HG03095 (cell line): ENCODE data around the gene ARHGAP11B.
"Not testable (repeated sequence)": the region's sequence is repeated elsewhere in the genome, so short reads cannot be mapped to it uniquely, and the experiment has no call there.

Source experiments
- ATAC-seq: cut with Tn5 transposase; IDR thresholded peaks from one replicate; pipeline ENCODE4 v1.9.1; 2021; ENCODE audit warnings: moderate library complexity; ENCODE audit not compliant: unreplicated experiment

The ARHGAP11B gene

DNA sequence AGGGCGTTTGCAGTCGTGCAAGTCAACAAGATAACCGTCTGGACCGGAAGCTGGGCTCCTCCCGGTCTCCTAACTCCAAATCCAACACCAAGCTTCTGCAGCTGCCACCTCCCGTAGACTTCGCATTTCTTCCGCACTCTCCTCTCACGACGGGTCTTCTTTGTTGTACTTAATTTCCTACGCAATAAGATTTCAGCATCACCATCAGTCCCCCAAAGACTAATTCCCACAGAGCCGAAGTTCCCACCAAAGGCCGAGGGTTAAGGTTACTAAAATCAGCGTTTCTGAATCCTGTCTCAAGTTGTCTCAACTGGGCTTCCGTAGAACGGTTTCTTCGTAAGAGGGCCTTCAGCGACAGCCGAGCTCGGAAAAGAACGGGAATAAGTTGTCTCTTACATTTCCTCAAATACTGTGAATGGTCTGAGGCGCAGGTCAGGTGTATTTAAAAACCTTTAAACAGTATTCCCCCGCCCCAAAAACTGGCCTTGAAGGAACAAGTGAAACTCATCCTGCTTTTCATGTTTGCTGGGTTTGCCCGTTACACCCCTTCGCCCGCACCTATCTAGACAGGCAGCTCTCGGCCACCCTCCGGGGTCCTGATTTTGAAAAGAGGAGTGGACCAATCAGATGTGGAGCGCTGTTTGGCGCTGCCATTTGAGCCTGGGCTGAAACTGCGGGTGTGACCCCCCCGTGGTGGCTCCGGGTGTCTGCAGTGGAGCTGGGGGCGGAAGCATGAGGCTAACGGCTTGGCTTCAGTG is at the start of gene ARHGAP11B:
TSS of gene ARHGAP11B (plus strand) at position 693 of the 758 bp plus-strand sequence.
- peak; percentile 92 for ATAC-seq

DNA sequence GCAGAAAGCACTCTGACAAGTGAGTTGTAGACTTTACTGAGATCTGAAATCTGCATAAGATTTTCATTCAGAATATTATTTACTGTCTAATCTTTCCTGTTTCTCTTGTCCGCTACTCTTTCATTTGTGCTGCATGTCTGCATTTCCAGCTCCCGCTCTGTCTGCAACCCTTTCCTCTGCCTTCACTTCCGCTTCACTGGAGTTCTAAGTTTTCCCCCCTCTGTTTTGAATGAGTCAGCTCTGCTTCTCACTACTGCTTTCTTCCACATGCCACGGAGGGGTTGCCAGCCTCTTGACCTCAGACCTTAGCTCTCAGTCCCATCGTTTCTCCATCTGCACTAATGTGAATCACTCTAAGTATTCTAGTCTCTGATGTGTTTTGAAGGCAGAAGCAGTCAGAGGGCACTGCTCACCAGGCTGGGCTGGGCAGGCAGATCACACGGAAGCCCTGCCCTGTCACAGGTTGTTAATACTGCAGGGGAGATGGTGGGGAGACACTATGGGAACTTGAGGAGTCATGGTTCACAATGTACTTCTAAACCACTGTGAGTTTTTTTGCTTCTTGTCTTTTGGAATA is 46.4 kb upstream of the ARHGAP11B start:
- ATAC-seq = not testable (repeated sequence)

DNA sequence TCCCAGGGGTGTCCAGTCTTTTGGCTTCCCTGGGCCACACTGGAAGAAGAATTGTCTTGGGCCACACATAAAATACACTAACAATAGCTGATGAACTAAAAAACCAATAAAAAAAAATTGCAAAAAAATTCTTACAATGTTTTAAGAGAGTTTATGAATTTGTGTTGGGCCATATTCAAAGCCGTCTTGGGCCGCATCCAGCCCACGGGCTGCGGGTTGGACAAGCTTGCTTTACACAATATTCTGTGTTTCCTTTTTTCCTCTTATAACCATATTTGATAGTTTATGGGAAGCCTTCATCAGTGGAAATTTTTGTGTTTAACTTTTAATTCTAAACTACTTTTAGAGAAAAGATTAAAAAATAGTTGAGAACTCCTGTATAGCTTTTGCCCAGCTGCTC is 45.2 kb upstream of the ARHGAP11B start:
- not testable (repeated sequence) for ATAC-seq

DNA sequence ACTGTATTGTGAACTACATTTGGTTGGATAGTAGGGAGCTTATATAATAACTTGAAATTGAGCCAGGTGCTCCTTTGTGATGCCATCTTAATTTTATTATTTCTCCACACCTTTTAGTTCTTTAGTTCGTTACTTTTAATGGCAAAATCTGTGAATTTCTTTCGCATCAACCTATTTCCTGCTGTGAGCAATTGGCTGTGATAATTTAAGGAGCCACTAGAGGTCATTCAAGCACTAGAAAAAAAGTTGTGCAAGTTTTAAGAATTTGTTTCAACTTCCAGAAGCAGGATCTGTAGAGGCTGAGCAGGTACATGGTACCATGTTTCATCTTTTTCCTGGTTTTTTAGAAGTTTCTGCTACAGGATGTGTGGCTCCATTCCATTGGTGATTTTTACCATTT is 27.0 kb upstream of the ARHGAP11B start:
- not testable (repeated sequence) for ATAC-seq

DNA sequence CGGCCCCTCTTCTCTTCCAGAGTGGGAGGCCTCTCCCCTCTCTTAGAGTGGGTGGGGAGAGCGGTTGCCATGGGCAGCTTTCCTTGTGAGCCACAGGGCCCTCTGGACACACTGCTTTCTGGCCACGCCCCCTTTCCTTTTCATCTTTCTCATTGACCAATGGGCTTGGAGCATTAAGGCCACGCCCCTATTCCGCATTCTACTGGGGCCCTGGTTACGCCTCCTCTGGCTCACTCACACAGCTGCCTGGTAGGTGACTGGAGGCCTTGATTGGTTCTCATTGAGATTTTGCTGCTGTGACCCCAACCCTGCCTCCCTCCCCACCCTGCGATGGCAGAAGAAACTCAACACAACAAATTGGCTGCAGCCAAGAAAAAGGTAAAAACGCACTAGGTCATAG is 22.1 kb upstream of the ARHGAP11B start, which contains the start of gene GOLGA8H:
TSS of gene GOLGA8H (plus strand) at position 233 of the 400 bp plus-strand sequence. CDS start at position 331, 98 bp downstream.
- not testable (repeated sequence) for ATAC-seq

DNA sequence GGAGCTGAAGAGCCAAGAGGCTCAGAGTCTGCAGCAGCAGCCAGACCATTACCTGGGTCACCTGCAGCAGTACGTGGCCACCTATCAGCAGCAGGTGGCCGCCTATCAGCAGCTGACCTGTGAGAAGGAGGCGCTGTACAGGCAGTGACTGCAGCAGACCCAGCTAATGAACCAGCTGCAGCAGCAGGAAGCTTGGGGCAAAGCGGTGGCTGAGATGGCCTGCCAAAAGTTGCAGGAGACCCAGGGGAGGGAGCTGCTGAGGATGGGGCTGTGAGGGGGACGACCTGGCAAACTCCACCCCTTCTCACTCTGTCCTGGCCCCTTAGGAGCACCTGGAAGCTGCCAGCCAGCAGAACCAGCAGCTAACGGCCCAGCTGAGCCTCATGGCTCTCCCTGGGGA is 13.7 kb upstream of the ARHGAP11B start:
- not testable (repeated sequence) for ATAC-seq

DNA sequence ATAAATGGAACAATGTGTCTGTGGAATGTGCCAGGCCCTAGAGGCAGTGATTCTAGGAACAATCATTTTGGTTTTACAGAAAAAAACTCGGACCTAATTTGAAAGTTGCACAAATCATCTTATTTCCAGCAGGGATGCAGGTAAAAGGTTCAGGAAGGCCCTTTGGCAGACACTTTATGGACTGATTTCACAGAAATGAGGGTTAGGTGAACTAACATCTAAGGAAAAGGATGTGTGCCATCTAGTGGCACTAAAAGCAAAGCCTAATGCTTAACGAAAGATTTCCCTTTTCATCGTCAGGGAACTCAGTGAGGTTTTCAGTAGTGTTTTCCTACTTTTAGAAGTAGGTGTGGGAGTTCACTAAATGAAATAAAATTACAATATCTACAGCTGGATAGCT is 4.6 kb upstream of the ARHGAP11B start:
- ATAC-seq = not testable (repeated sequence)

DNA sequence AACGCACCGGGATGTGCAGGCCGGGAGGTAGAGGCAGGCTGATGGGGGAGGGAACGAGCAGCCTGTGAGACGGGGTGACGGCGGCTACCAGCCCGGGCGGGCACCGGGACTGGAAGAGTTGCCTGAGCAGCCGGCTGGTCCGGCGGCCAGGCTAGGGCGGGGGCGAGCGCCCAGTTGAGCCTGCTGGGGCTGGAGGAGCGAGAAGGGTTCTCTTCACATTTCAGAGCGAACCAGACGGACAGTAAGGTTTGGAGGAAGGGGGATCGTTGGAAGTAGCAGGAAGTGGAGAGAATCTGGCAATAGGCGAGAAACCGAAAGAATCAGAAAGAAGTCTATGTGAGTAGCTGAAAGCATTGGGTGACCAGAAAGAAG is 252 bp downstream of the ARHGAP11B start:
- ATAC-seq = not testable (repeated sequence)

DNA sequence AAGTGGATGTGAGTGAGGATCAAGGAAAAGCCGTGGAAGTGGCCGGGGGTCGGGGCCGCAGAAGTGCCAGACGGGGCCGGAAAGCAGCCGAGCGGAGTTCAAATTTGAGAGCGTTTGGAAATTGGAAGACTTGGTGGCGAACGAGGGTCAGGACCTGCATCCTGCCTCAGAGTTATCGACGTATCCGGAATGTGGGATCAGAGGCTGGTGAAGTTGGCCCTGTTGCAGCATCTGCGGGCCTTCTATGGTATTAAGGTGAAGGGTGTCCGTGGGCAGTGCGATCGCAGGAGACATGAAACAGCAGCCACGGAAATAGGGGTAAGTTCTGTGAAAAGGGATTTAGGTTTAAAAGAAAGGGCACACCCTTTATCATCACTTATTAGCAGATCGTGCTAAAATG is 704 bp downstream of the ARHGAP11B start:
- ATAC-seq = not testable (repeated sequence)

DNA sequence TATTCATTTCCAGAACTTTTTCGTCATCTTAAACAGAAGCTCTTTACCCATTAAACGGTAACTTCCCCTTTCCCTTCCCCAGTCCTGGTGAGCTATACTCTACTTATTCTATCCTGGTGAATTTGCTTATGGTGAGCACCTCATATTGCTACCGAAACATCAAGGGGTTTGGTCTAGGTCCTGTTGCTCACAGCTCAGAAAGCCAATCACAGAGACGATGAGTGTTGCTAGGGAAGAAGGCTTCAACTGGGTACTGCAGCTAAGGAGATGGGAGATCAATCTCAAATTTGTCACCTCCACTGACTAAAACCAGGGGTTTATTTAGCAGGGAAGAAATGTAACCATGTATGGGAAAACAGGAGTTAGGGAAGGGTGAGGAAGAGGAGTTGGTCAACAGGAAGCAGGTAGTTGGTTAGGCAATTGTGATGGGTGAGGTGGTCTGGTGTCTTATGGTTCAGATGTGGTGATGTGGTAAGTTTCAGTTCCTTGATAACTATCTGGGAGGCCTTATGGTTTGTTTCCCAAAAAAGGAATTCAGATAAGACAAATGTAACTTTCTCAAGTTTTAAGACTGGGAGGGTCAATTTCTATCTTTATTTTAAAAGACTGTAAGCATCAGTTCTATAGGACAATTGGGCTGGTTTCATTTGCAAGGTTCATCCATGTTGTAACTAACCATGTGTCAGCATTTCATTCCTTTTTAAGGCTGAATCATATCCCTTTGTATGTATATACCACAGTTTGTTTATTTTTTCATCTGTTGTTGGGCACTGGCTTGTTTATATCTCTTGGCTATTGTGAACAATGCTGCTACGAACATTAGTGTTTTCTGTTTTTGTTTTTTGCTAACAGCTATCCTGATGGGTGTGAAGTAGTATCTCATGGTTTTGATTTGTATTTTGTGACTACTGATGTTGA is 24.3 kb downstream of the ARHGAP11B start:
- peak; percentile 99 for ATAC-seq

DNA sequence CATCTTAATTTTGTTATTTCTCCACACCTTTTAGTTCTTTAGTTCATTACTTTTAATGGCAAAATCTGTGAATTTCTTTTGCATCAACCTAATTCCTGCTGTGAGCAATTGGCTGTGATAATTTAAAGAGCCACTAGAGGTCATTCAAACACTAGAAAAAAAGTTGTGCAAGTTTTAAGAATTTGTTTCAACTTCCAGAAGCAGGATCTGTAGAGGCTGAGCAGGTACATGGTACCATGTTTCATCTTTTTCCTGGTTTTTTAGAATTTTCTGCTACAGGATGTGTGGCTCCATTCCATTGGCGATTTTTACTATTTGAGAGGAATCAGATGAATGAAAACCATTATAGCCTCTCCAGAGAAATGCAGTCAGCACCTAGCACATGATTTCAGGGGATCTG is 35.2 kb downstream of the ARHGAP11B start:
- ATAC-seq = not testable (repeated sequence)

DNA sequence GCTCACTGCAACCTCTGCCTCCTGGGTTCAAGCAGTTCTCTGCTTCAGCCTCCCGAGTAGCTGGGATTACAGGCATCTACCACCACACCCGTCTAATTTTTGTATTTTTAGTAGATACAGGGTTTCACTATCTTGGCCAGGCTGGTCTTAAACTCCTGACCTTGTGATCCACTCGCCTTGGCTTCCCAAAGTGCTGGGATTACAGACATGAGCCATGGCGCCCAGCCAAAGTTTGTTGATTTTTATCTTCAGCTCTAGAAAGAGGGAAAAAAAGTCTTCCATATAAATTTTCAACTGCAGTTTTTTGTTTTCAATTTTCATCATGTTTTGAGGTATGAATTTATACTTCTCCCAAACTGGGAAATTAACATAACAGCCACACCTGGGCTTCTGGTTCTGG is 43.7 kb downstream of the ARHGAP11B start:
- not testable (repeated sequence) for ATAC-seq

DNA sequence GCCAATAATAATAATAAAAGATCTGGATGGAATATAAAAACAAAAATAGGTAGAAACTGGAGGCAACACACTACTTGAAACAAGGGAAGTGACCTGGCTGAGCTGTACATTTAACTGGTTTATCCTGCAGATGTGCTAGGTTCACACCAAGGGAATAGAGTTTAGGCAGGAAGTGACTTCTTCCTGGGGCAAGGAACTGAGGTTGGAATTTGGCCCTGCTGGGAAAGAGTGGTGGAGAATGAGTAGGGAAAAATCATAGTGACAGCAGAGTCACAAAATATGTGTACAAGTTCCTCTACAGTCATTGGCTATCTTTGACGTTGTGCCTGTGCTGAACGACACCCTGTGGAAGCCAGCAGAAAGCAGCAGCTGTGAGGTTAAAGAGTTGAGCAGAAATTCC is 44.1 kb downstream of the ARHGAP11B start:
- no peak for ATAC-seq

DNA sequence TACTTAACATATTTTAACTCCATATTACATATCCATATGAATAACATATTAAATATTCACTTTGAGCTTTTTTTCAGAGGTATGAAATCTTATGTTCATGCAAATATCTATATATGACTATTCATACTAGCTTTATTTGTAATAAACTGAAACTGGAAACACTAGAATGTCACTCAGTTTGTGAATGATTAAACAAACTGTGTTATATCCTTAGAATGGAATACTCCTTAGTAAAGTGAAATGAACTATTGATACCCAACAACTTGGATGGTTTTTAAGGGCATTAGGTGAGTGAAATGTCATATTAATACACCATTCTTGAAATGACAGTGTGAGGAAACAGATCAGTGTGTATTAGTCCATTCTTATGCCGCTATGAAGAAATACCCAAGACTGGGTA is 45.4 kb downstream of the ARHGAP11B start:
- ATAC-seq = no peak

DNA sequence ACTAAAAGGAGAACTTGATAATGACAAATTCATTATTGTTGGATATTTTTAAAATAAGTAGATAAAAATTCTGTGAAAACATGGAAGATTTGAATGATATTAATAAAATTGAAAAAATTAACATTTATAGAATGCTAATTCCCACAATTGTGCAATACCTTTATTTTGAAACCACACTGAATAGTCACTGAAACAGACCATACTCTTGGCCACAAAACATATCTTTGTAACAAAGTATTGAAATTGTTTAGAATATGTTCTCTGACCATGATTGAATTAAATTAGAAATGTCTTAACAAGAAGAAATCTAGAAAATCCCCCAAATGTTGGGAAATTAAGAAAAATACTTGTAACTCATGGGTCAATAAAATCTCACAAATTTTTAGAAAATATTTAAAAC is 49.2 kb downstream of the ARHGAP11B start:
- no peak for ATAC-seq

DNA sequence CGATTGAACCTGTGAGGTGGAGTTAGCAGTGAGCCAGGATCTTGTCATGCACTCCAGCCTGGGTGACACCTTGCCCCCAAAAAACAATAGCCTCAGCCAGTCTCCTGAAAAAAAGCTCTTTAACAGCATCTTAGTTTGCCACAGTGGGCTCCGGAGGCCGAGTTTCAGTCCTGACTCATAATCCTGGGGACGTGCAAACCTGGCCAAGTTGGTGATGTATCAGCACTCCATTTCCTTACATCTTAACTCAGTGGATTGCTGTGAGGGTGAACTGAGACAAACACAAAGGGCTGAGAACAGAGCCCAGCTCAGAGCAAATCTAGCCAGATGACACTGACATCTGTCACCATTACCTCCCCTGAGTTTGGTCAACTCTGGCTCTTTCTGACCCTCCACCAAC is 50.0 kb downstream of the ARHGAP11B start:
- not testable (repeated sequence) for ATAC-seq

DNA sequence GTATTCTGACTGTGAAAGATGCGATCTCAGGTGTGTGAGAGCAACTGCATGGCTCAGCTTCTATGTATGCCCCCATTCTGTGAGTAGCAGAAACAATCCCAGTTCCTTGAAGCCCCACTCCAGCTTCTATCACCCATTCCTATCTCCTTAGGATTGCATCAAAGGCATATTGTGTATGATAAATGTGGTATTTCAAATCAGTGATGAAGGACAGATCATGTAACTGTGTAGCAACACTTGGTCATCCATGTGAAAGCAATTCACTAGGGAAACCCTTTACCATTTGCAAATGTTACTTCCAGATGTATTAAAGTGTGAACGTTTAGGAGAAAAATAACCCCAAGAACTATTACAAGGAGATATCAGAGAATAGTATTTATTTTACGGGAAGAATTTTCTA is 55.1 kb downstream of the ARHGAP11B start:
- ATAC-seq = not testable (repeated sequence)

DNA sequence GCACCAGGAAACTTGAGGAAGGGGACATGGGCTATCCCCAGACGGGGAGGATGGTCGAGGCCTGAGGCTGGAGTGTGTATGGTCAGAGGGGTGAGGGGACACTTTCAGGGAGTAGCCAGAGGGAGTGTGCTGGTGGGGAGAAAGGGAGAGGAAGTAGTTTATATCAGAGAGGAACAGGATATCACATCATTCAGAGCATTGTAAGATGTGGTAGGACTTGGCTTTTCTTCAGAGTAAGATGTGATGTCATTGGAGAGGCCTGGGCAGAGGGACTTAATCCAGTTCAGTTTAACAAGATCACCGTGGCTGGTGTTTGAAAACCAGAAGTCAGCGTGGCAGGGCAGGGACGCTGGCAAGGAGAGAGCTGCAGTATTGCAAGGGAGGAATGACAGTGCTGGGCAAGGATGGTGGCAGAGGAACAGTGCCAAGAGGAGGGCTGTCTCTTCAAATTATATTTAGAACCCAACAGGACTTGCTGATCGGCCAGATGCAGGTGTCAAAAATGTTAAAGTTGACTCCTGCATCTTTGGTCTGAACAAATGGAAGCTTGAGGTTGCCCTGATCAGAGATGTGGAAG is 59.9 kb downstream of the ARHGAP11B start:
- ATAC-seq = not testable (repeated sequence)

DNA sequence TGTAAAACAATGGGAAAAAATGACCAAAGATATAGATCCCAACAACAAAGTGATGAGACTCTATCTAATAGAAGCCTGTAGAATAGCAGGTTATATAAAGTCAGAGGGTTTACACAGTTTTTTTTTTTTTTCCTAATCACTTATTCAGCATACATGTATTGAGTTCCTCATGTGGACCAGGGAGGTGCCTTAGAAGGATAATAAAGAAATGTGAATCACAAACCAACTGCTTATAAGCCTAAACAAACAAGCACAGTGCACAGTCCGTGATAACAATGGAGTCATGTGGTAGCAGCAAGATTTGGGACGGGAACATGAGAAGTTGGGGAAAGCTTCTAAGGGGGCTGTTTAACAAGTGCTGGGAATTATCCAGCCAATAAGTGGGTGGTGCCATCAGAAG is 60.7 kb downstream of the ARHGAP11B start:
- not testable (repeated sequence) for ATAC-seq
